Suprapubic skin (tissue), 3 donors: Measurements from ENCODE around the gene SLC9A9.

Source experiments
- CTCF ChIP-seq, 2 donors: fragments of 200-600 bp in 1 of 2; fragments of 450-650 bp in 1 of 2; sonication (generic) in 1 of 2; IDR thresholded peaks; one replicate each; pipeline ENCODE4 v1.5.1; 2016 to 2019; ENCODE audit warnings: antibody characterized with exemption in 2 of 2, mild to moderate bottlenecking in 1 of 2, moderate library complexity in 1 of 2
- EP300 ChIP-seq: sonication (generic); formaldehyde crosslinking; IDR thresholded peaks from one replicate; pipeline ENCODE4 v1.6.1; 2017; ENCODE audit warnings: antibody characterized with exemption
- POLR2A ChIP-seq, 2 donors: fragments of 450-650 bp; IDR thresholded peaks; one replicate each; pipeline ENCODE4 v1.6.1; 2017; ENCODE audit warnings: antibody characterized with exemption in 2 of 2, mild to moderate bottlenecking in 2 of 2, moderate library complexity in 2 of 2

- TF ChIP-seq POLR2A (IDR thresholded peaks at IDR 0.05) (no peak), EP300 (no peak), CTCF (IDR thresholded peaks at IDR 0.05) (no peak)
Measured at GRCh38 chr3:143883151-143883550, 34.9 kb upstream of the SLC9A9 start.
